Activated T-cell treated with anti-CD3 and anti-CD28 coated beads for 4 hours (primary cell): ENCODE results near the gene CHRM4.

Experiments
- DNase-seq: peaks from one replicate; pipeline ENCODE4 v3.0.0-alpha.2; 2020

CHRM4 gene

GRCh38 chr11:46367244-46367915, 24.2 kb downstream of the CHRM4 start:
- peak; percentile 69 for DNase-seq

- DNase-seq, result no peak
Observed at GRCh38 chr11:46366661-46367161, 24.9 kb downstream of the CHRM4 start.

GRCh38 chr11:46366260-46366659, 25.3 kb downstream of the CHRM4 start:
- no peak for DNase-seq

GRCh38 chr11:46364791-46365190, 26.8 kb downstream of the CHRM4 start:
- DNase-seq, result no peak

GRCh38 chr11:46364056-46364455, 27.5 kb downstream of the CHRM4 start:
- no peak for DNase-seq

GRCh38 chr11:46363455-46364005, 28.0 kb downstream of the CHRM4 start:
- no peak for DNase-seq

GRCh38 chr11:46363031-46363407, 28.6 kb downstream of the CHRM4 start:
- no peak for DNase-seq

GRCh38 chr11:46362156-46363030, 29.2 kb downstream of the CHRM4 start:
- no peak for DNase-seq

GRCh38 chr11:46361283-46362155, 30.1 kb downstream of the CHRM4 start:
- DNase-seq, result peak; percentile 36

GRCh38 chr11:46360878-46361277, 30.7 kb downstream of the CHRM4 start:
- DNase-seq, result no peak

- no peak for DNase-seq
Observed at GRCh38 chr11:46359953-46360352, 31.6 kb downstream of the CHRM4 start.

GRCh38 chr11:46357483-46357936, 34.1 kb downstream of the CHRM4 start:
- DNase-seq, result no peak

- no peak for DNase-seq
Observed at GRCh38 chr11:46356924-46357482, 34.6 kb downstream of the CHRM4 start.

GRCh38 chr11:46353698-46354097, 37.9 kb downstream of the CHRM4 start:
- DNase-seq, result peak; percentile 75

- peak; percentile 68 for DNase-seq
Observed at GRCh38 chr11:46352063-46352841, 39.3 kb downstream of the CHRM4 start.

GRCh38 chr11:46351606-46352005, 40.0 kb downstream of the CHRM4 start:
- no peak for DNase-seq

- DNase-seq, result no peak
Observed at GRCh38 chr11:46351148-46351547, 40.4 kb downstream of the CHRM4 start.

- DNase-seq, result no peak
Observed at GRCh38 chr11:46350695-46351094, 40.9 kb downstream of the CHRM4 start.

- DNase-seq, result peak; percentile 25
Observed at GRCh38 chr11:46348566-46349401, 42.8 kb downstream of the CHRM4 start.

GRCh38 chr11:46347637-46348311, 43.8 kb downstream of the CHRM4 start:
- no peak for DNase-seq
